HG03439 (cell line): ENCODE results near the gene PITX1.

Experiments used
- ATAC-seq: cut with Tn5 transposase; IDR thresholded peaks from one replicate; pipeline ENCODE4 v1.9.1; 2021; ENCODE audit warnings: mild to moderate bottlenecking, moderate library complexity; ENCODE audit not compliant: unreplicated experiment

Gene PITX1

GRCh38 chr5:135042595-135042994, 8.6 kb upstream of the PITX1 start:
- no peak for ATAC-seq

GRCh38 chr5:135041726-135042125, 7.7 kb upstream of the PITX1 start:
- ATAC-seq: no peak

GRCh38 chr5:135041145-135041587, 7.1 kb upstream of the PITX1 start:
- ATAC-seq: no peak

- ATAC-seq: no peak
Measured at GRCh38 chr5:135040333-135041144, 6.5 kb upstream of the PITX1 start.

- no peak for ATAC-seq
Measured at GRCh38 chr5:135040034-135040332, 6.0 kb upstream of the PITX1 start.

- ATAC-seq: no peak
Measured at GRCh38 chr5:135039271-135040033, 5.4 kb upstream of the PITX1 start.

- ATAC-seq: no peak
Measured at GRCh38 chr5:135038813-135039270, 4.8 kb upstream of the PITX1 start.

GRCh38 chr5:135038205-135038812, 4.3 kb upstream of the PITX1 start:
- ATAC-seq: no peak

GRCh38 chr5:135037519-135038204, 3.6 kb upstream of the PITX1 start:
- ATAC-seq: no peak

GRCh38 chr5:135036405-135036804, 2.4 kb upstream of the PITX1 start:
- no peak for ATAC-seq

GRCh38 chr5:135035678-135036030, 1.6 kb upstream of the PITX1 start:
- ATAC-seq: no peak

GRCh38 chr5:135034963-135035677, 1.1 kb upstream of the PITX1 start:
- ATAC-seq: no peak

- ATAC-seq: no peak
Measured at GRCh38 chr5:135034236-135034962, 371 bp upstream of the PITX1 start.

- no peak for ATAC-seq
Measured at GRCh38 chr5:135032999-135033861, 798 bp downstream of the PITX1 start.

GRCh38 chr5:135032695-135032998, 1.4 kb downstream of the PITX1 start:
- ATAC-seq: no peak

- no peak for ATAC-seq
Measured at GRCh38 chr5:135031813-135032694, 2.0 kb downstream of the PITX1 start.

GRCh38 chr5:135030956-135031812, 2.8 kb downstream of the PITX1 start:
- no peak for ATAC-seq
